ENCODE measurements around the gene MRPS9.

Gene MRPS9

DNA sequence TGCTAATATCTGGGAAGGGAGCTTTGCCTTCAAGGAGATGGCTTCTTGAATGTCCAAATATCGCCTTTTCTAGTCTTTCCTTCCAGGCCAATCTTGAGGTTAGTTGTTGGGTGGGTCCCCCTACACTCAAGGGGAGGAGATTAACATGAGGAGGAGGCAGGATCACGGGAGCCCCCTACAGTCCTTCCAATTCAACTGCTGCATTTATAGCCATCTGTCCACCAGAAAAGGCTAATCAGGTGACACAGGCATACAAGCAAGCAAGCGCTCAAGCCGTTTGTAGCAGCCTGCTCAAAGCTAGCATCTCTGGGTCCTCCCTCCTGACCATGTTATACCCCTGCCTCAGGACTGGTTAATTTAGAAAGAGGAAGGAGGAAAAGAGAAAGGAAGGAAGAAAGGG, 87.6 kb downstream of the MRPS9 start:
- no peak for ATAC-seq

DNA sequence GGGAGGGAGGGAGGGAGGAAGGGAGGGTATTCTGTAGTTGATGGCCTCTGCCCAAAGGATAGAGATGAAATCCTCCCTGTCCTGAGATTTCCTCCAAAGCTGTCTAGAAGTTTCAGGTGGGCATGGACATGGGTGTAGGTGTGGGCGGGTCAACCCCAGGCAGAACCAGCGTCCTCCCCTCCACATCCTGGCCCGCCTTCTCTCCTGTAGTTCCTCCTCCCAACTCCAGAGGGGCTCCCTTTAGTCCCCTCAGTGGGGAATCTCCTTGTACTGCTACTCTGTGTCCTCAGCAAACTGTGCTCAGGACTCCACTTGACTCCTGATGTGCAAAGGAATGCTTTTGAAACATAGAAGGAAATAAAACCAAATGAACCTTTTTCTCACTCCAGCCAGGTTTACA, 88.1 kb downstream of the MRPS9 start:
- no peak for ATAC-seq

DNA sequence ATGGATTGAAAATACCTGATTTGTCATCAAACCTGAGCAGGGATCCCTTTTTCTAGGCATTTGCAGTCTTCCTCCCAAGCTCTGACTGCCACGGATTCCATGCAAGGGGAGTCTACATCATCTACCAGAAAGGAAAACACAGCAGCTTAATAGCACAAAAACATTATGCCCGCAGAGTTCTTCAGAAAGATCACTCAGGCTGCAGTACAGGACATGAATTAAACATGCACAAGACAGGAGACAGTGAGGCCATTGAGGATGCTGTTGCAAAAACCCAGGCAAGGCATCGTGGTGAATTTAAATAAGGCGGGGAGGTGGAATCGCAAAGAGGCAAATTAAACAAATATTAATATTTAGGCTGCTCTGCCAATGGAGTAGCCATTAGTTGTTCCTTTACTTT, 88.5 kb downstream of the MRPS9 start:
- ATAC-seq: no peak

DNA sequence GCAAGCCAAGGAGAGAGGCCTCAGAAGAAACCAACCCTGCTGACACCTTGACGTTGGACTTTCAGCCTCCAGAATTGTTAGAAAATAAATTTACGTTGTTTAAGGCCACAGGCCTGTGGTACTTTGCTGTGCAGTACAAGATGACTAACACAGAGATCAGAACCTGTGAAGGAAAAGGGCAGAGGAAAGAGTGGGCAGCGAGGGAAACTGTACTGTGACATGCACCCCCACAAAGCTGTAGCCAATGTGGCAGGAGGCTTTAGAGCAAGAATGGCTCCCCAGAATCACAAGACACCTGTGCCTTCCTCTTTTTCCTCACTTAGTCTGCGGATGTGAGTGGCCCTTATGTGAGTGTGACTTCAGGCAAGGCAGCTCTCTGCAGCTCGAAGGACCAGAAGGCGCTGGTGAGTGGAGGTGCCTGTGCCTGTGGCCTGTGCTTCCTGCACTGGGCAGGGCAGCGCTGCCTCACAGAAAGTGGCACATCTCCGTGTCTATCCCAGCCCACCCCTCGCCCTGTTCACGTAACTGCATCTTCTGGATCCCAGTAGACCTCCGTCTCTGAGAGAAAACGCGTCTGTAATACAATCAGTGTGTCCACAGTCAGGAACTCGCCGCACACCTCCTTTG, 89.5 kb downstream of the MRPS9 start:
- ATAC-seq: no peak

DNA sequence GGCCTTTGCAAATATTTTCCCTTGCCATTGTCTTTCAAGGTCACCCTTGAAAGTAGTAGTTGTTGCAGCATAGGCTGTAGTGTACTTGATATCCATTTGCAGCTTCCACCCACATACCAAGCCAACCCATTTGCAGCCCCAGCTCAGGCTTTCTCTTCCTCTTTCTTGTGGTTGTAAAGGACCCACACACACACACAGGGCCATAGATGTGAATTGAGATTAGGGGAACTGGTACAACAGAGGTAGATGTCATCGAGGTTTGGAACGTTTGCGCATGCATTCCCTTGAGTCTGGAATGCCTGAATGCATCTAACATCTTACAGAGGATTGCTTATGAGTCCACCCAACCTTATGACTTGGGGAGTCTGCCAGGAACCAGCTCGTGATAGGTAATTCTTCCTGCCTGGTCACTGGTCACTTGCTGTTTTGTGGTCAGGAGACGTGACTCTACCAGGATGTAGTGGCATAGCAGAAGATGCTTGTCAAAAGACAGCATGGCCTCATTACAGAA, 91.9 kb downstream of the MRPS9 start:
- ATAC-seq: no peak

DNA sequence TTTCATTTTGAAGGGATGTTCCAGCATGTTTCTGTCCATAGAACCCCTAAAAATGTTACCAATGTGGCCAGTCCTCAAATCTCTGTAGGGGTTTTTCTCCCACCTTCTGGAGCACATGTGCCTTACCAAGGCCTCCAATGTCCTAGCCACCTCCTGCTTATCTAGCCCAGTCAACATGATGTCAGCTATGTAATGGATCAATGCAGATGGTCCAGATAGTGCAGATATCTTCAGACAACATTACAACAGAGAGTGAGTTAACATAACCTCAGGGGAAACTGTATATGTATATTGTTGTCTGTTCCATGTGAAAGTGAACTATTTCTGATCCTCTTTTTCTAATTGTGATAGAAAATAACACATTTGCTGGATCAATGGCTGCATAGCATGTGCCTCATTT, 92.7 kb downstream of the MRPS9 start:
- no peak for ATAC-seq

DNA sequence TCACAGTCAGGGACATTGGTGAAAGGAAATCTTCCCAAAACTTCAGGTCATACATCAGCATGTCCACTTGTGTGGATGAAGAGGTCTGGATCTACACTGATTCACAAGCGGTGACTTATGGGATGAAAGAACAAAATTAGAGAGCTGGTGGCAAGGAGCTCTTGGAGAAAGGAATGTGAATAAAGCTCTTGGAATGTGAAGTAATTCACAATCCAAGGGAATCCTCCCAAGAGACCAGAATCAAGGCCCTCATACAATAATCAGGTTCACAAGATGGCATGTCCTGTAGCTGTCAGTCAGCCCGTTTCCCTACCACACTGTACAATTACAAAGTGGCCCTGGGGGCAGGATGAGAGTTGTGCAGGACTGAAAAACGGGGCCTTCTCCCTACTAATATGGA, 96.2 kb downstream of the MRPS9 start:
- ATAC-seq: no peak

DNA sequence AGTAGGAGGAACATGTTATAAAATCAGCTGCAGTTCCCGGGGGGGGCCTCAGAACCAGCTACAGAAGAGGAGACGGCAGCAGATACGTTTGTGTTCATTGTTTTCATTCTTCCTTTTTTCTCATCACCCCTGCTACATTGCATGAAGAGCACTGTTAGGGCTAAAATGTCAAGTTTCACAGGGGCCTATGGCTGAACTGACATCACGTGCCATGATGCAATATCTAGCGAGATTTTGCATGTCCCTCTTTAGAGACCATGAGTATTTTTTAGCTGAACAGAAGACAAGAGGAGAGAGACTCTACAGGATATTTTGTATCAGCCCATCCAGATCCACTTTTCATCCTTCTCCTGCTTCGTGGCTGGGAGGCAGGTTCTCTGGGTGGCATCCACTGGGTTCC, 97.6 kb downstream of the MRPS9 start:
- ATAC-seq: no peak

DNA sequence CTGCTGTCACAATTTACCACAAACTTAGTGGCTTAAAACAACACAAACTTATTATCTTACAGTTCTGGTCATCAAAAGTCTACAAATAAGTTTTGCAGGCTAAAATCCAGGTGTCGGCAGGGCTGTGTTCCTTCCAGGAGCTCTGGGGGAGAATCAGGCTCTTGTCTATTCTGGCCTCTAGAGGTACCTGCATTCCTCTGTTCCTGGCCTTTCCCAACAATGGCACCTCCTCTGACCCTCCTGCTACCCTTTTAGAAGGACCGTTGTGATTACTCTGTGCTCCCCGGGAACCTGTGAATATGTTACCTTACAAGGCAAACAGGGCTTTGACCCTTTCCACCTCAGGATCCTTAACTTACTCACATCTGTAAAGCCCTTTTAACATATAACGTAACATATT, 98.5 kb downstream of the MRPS9 start:
- no peak for ATAC-seq

DNA sequence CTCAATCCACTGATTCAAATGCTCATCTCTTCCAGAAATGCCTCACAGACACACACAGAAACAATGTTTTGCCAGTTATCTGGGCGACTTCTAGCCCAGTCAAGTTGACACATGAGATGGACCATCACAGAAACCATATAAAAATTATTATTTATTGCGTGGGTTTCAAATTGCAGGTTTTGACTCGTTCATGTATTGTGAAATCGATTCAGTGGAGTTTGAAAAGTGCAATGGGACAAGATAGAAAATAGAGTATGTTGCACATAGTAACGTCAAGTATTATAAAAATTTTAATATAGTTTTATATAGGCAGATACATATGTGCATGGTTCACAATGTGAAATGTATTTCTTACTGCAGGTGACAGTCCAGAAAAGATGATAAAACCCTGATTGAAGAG, 100.8 kb downstream of the MRPS9 start:
- ATAC-seq: no peak

DNA sequence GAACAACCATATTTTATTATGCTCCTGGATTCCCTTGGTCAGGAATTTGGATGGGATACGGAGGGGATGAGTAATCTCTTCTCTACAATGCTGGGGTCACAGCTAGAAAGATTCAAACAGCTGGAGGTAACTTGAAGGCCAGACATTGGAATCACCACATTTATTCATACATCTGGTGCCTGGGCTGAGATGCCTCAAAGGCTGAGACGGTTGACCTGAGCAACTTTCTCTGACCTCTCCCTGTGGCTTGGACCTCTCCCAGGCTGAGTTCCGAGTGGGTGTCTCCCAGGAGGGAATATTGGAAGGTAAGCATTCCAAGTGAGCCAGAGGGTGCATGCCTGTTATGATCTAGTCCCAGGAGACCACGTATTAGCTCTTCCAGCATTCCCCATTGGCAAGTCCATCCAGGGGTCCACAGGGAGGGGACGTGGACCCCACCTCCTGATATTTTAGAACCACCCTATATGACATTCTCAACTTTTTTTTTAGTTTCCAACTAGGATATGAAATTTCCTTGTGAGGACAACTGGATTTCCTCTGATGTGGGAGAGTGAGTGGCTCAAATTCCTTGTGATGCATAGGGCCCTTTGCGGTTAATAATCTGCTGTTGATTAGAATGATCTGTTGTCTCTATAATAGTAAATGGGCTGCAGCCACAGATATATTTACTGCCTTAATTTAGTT, 101.8 kb downstream of the MRPS9 start:
- ATAC-seq: no peak

DNA sequence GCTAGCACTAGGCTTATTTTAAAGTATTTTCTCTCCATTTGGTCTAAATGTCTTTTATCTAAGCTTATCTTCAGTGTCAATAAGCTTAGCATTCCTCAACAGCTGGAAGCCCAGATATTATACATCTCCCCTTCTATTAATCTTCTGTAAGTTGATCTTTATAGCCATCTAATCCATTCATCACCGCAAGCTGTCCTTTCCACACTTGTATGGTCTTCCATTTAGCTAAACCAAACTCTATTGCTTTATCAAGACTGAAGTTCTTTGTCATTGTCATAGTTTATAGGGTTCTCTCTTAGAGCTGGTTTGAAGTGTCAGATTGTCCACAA, 102.3 kb downstream of the MRPS9 start:
- ATAC-seq: no peak

DNA sequence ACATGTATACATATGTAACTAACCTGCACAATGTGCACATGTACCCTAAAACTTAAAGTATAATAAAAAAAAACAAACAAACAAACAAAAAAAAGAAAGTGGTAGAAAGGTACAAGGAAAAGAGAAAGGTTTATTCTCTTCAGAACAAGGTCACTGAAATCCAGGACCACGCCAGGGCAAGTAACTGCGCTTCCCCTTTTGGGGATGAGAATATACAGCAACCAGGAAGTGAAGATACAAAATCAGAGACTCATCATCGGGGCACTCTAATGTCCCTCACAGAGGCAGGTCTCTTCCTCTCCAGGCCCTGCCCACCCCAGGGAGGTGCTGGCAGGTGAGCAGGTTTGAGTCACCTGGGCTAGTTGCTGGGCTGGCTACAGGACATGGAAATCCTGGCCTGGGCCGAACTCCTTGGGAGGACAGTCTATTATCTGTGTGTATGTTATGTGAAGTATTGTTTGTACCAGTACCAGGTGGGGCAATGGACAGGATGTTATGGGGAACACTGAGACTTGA, 103.3 kb downstream of the MRPS9 start:
- ATAC-seq: no peak

DNA sequence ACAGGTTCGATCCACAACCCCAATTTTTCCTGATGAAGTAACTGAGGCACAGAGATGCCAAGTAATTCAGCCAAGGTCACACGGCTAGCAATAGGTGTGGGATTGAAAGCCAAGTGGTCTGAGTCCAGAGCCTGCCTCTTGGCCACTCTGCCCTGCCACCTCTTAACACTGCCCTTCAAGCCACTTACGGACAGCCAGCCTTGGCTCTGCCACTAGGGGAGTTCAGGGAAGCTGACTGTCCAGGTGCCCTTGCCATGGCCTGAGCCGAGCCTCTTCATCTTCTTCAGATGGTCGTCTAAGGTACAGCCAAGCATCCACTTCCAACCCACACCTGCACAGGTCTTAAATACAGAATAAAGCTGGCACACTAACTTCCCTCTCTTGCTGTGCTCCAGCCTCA, 104.4 kb downstream of the MRPS9 start:
- ATAC-seq: no peak

DNA sequence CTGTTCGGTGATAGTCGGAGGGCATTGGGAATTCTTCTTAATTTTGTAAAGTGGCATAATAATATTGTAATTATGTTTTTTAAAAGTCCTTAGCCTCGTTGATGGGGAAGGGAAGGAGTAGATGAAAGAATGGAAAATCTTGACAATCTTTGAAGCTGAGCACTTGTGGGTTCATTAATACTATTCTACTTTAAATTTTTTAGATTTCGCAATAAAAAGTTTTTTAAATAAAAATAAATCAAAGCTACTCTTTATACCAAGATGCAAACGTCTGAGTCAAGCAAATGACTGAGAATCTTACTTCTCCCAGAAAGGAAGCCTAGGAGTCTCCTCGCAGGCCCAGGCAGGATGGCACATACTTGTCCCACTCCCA, 105.2 kb downstream of the MRPS9 start:
- no peak for ATAC-seq

DNA sequence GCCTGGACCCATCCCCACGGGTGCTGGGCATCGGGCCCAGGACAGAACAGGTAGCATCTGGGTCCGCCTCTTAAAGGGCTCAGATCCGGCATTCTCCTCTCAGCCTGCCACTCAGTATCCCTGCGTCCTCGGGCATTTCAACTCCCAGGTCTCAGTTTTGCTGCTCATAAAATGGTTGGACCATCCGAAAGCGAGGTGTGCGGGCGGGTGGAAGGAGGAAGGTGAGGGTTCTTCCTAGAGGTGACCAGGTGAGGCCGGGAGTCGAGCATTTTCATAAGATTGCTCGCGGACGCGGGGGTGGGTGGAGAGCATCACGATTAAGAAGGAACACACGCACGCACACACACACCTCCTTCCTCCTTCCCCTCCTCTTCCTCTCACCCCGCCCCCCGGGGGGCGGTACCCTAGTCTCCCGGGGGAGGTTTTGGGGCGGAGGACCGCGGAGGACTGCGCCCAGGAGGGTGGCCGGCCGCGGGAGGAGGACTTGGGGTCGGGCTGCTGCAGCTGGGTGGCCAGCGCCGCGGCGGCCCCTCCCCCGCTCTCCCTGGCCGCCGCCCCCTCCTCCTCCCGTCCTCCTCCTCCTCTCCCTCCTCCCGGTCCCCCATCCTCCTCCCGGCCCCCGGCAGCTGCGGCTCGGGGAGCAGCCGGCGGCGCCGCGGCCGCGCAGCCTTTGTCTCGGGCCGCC, 105.7 kb downstream of the MRPS9 start:
- peak in 1 of 2 donors; percentile 51 for ATAC-seq

DNA sequence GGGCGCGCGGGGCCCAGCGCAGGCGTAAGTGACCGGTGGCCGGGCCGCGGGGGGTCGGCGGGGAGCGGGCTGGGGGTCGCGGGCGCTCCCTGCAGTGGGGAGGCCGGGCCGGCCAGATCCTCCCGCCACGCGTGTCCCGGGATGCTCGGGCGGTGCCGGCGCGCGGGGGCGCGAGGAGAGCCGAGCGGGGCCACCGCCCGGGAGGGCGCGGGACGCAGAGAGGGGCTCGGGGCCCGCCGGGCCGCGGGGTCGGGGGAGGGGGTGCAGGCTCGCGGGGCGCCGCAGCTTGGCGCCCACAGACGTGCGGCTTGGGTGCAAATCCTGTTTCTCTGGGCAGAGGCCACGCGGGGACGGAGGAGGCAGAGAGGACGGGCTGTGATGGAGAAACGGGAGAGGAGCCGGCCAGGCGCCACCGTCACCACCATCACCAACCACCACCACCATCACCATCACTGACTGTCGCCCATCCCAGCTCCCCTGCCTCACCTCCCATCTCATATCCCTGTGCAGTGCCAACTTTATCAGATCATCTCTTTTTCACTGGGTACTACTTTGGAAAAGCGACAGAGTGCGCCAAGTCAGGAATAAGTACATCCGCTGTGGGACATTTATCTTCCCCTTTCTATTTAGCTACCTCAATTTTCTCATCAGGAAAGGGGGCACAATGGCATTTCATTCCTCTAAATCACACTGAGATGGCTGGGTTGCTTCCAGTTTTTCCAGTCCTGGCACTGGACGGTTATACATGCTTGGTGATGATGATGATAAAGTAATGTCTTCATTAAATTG, 106.5 kb downstream of the MRPS9 start:
- ATAC-seq: no peak

DNA sequence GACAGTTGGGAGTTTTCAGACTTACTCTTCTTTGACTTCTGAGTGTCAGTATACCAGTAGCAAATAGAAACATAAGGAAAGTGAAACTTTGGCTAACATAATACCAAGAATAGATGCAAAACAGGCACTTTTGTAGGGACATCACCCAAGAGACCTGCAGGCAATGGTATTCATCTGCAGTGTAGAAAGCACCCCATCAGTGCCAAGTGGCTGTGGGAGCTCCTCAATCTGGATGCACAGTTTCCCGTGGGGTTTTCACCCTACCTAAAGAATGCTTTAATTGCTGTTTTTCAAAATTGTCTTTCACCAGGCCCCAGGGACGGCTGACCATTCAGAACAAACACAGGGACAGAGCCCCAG, 107.1 kb downstream of the MRPS9 start:
- ATAC-seq: peak; percentile 24 to 30

DNA sequence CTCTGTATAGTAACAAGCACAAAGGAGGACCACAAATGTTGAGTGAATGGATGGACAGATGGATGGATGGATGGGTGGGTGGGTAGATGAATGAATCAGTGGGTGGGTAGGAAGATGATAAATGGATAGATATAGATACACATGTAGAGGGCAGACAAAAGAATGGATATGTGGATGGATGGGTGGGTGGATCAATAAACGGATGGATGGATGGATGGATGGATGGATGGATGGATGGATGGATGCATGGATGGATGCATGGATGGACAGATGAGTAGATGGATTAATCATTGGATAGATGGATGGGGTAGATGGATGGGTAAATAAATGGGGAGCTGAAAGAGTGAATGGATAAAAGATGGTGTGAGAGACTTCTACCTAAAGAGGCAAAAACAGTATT, 111.4 kb downstream of the MRPS9 start:
- ATAC-seq: no peak
